PFSK-1 (cell line): ENCODE data around the gene VAV2.

Experiments
- FOXP2 ChIP-seq: optimal IDR thresholded peaks from 2 replicates; pipeline ENCODE3; 2011; ENCODE audit warnings: borderline replicate concordance, control low read depth, inconsistent platforms; ENCODE audit not compliant: insufficient read depth; ENCODE audit errors: extremely low read length, extremely low read depth
- POLR2AphosphoS5 ChIP-seq: IDR thresholded peaks from 2 replicates; pipeline ENCODE4 v1.6.1; 2012; ENCODE audit warnings: low read depth, mild to moderate bottlenecking, control low read depth, low read length, moderate library complexity
- REST ChIP-seq, 2 experiments: IDR thresholded peaks; 2 replicates each; pipeline versions ENCODE4 v1.6.1 to v1.8.0; 2011 to 2012; ENCODE audit warnings: low read depth in 2 of 2, low read length in 2 of 2, control low read depth in 1 of 2, inconsistent platforms in 1 of 2, mild to moderate bottlenecking in 1 of 2, moderate library complexity in 1 of 2; ENCODE audit not compliant: insufficient read depth in 1 of 2
- SIN3A ChIP-seq: IDR thresholded peaks from 2 replicates; pipeline ENCODE4 v1.6.1; 2012; ENCODE audit warnings: mild to moderate bottlenecking, low read length, moderate library complexity, borderline replicate concordance; ENCODE audit not compliant: insufficient read depth
- TAF1 ChIP-seq: IDR thresholded peaks from 2 replicates; pipeline ENCODE4 v1.6.1; 2012; ENCODE audit warnings: low read length, control low read depth, borderline replicate concordance; ENCODE audit not compliant: insufficient read depth

GRCh38 chr9:133938086-133938485 is 54.0 kb downstream of the VAV2 start:
- TF ChIP-seq POLR2AphosphoS5 (no peak), SIN3A (no peak), REST (IDR thresholded peaks at IDR 0.05; ENCODE audit: insufficient read depth in 1 of 2, low read depth in 2 of 2, low read length in 2 of 2) (no peak), TAF1 (no peak), FOXP2 (no peak)
